H9 (cell line): ENCODE measurements around the gene GTF2F2. TPM values are rescaled to one million over a fixed set of nuclear protein-coding genes. Genes with fewer than 3 reads are reported as not detected.

Experiments
- DNase-seq: peaks from one replicate; pipeline ENCODE4 v3.0.0-alpha.2; 2017
- H2AFZ ChIP-seq: one replicate; pipeline ENCODE4 v1.6.1; 2013; ENCODE audit warnings: mild to moderate bottlenecking, low read length, control low read depth, moderate library complexity
- H2AK5ac ChIP-seq: 2 replicates; pipeline ENCODE4 v1.6.1; 2013; ENCODE audit warnings: low read length, control low read depth, mixed read lengths; ENCODE audit not compliant: insufficient read length
- H2BK120ac ChIP-seq: one replicate; pipeline ENCODE4 v1.6.1; 2013; ENCODE audit warnings: low read depth, mild to moderate bottlenecking, low read length, control low read depth, inconsistent platforms; ENCODE audit not compliant: poor library complexity, severe bottlenecking
- H2BK12ac ChIP-seq: 2 replicates; pipeline ENCODE4 v1.6.1; 2013; ENCODE audit warnings: low read length, control low read depth, mixed read lengths, low read depth; ENCODE audit not compliant: insufficient read length
- H2BK15ac ChIP-seq: 2 replicates; pipeline ENCODE4 v1.6.1; 2013; ENCODE audit warnings: low read depth, low read length, control low read depth
- H2BK20ac ChIP-seq: one replicate; pipeline ENCODE4 v1.6.1; 2013; ENCODE audit warnings: low read depth, mild to moderate bottlenecking, low read length, control low read depth, inconsistent platforms; ENCODE audit not compliant: poor library complexity, severe bottlenecking
- H2BK5ac ChIP-seq: 2 replicates; pipeline ENCODE4 v1.6.1; 2013; ENCODE audit warnings: low read length, control low read depth, mixed read lengths; ENCODE audit not compliant: insufficient read length
- H3K14ac ChIP-seq: 2 replicates; pipeline ENCODE4 v1.6.1; 2013; ENCODE audit warnings: low read length, control low read depth; ENCODE audit not compliant: insufficient read depth
- H3K18ac ChIP-seq: 2 replicates; pipeline ENCODE4 v1.6.1; 2013; ENCODE audit warnings: low read depth, mild to moderate bottlenecking, mixed read lengths, low read length, control low read depth; ENCODE audit not compliant: insufficient read length
- H3K23ac ChIP-seq: 2 replicates; pipeline ENCODE4 v1.6.1; 2013; ENCODE audit warnings: low read length, control low read depth, mixed read lengths, low read depth; ENCODE audit not compliant: insufficient read length
- H3K23me2 ChIP-seq: 2 replicates; pipeline ENCODE4 v1.6.1; 2013; ENCODE audit warnings: low read depth, mild to moderate bottlenecking, mixed read lengths, low read length, control low read depth; ENCODE audit not compliant: insufficient read length, poor library complexity, severe bottlenecking
- H3K27ac ChIP-seq: 2 replicates; pipeline ENCODE4 v1.5.1; 2013; ENCODE audit warnings: low read length, control low read depth, mixed read lengths, low read depth; ENCODE audit not compliant: insufficient read length
- H3K27me3 ChIP-seq: 2 replicates; pipeline ENCODE4 v1.6.1; 2013; ENCODE audit warnings: low read length, control low read depth, inconsistent platforms; ENCODE audit not compliant: insufficient read depth
- H3K4ac ChIP-seq: 2 replicates; pipeline ENCODE4 v1.6.1; 2013; ENCODE audit warnings: low read depth, mild to moderate bottlenecking, control low read depth, inconsistent platforms, low read length, moderate library complexity
- H3K4me1 ChIP-seq: 2 replicates; pipeline ENCODE4 v1.6.1; 2013; ENCODE audit warnings: low read length, control low read depth, inconsistent platforms; ENCODE audit not compliant: insufficient read depth
- H3K4me2 ChIP-seq: 2 replicates; pipeline ENCODE4 v1.6.1; 2013; ENCODE audit warnings: low read length, control low read depth, mixed read lengths; ENCODE audit not compliant: insufficient read length, insufficient read depth
- H3K56ac ChIP-seq: 2 replicates; pipeline ENCODE4 v1.6.1; 2013; ENCODE audit warnings: low read depth, mild to moderate bottlenecking, mixed read lengths, low read length, control low read depth; ENCODE audit not compliant: insufficient read length
- H3K79me1 ChIP-seq: 2 replicates; pipeline ENCODE4 v1.6.1; 2013; ENCODE audit warnings: low read depth, mild to moderate bottlenecking, moderate library complexity, low read length, control low read depth, inconsistent platforms; ENCODE audit not compliant: insufficient read depth, poor library complexity, severe bottlenecking
- H3K79me2 ChIP-seq: 2 replicates; pipeline ENCODE4 v1.6.1; 2013; ENCODE audit warnings: low read length, control low read depth, inconsistent platforms; ENCODE audit not compliant: insufficient read depth
- H3K9ac ChIP-seq: 2 replicates; pipeline ENCODE4 v1.6.1; 2013; ENCODE audit warnings: low read length, control low read depth, mixed read lengths; ENCODE audit not compliant: insufficient read length; ENCODE audit errors: extremely low read depth
- H3K9me3 ChIP-seq: one replicate; pipeline ENCODE4 v1.6.1; 2013; ENCODE audit warnings: low read depth, low read length, inconsistent platforms; ENCODE audit not compliant: control insufficient read depth
- H3T11ph ChIP-seq: one replicate; pipeline ENCODE4 v1.6.1; 2013; ENCODE audit warnings: mild to moderate bottlenecking, low read length, control low read depth, inconsistent platforms
- H4K20me1 ChIP-seq: one replicate; pipeline ENCODE4 v1.6.1; 2013; ENCODE audit not compliant: control insufficient read depth, insufficient read length, insufficient read depth
- H4K5ac ChIP-seq: 2 replicates; pipeline ENCODE4 v1.6.1; 2013; ENCODE audit warnings: low read depth, mild to moderate bottlenecking, mixed read lengths, low read length, control low read depth; ENCODE audit not compliant: insufficient read length
- H4K8ac ChIP-seq: replicated peaks from 2 replicates; pipeline ENCODE4 v1.6.1; 2013; ENCODE audit warnings: low read length, control low read depth, mixed read lengths, low read depth; ENCODE audit not compliant: insufficient read length
- H4K91ac ChIP-seq: 2 replicates; pipeline ENCODE4 v1.6.1; 2013; ENCODE audit warnings: low read depth, mild to moderate bottlenecking, moderate library complexity, mixed read lengths, low read length, control low read depth; ENCODE audit not compliant: insufficient read length
- H3K27ac Mint-ChIP-seq, 3 experiments: 2 replicates in 2 of 3; 3 replicates in 1 of 3; pipeline ENCODE4 v1.8.0; 2020 to 2021; ENCODE audit warnings: mixed read lengths in 3 of 3, mild to moderate bottlenecking in 1 of 3, moderate library complexity in 1 of 3
- H3K27me3 Mint-ChIP-seq: 2 replicates; pipeline ENCODE4 v1.8.0; 2021; ENCODE audit warnings: low read depth, mild to moderate bottlenecking, moderate library complexity, mixed read lengths
- H3K36me3 Mint-ChIP-seq, 3 experiments: 2 replicates in 2 of 3; 3 replicates in 1 of 3; pipeline ENCODE4 v1.8.0; 2020 to 2021; ENCODE audit warnings: low read depth in 3 of 3, mixed read lengths in 3 of 3; ENCODE audit not compliant: insufficient read depth in 1 of 3
- H3K4me1 Mint-ChIP-seq, 2 experiments: 2 replicates each; pipeline ENCODE4 v1.8.0; 2020; ENCODE audit warnings: mixed read lengths in 2 of 2
- H3K4me3 Mint-ChIP-seq, 2 experiments: 2 replicates in 1 of 2; 3 replicates in 1 of 2; pipeline ENCODE4 v1.8.0; 2020 to 2021; ENCODE audit warnings: mild to moderate bottlenecking in 2 of 2, mixed read lengths in 2 of 2, moderate library complexity in 1 of 2
- H3K9me3 Mint-ChIP-seq, 2 experiments: 2 replicates in 1 of 2; 3 replicates in 1 of 2; pipeline ENCODE4 v1.8.0; 2020; ENCODE audit warnings: mild to moderate bottlenecking in 2 of 2, mixed read lengths in 2 of 2, moderate library complexity in 1 of 2
- WGBS: extraction: QIAGEN DNeasy Blood & Tissue Kit; methylation state at CpG from one replicate; pipeline ENCODE4 v1.1.7; 2013; ENCODE audit warnings: missing lambda C conversion rate, low lambda C conversion rate, mixed read lengths; ENCODE audit not compliant: insufficient read length; ENCODE audit errors: extremely low coverage; 5-methylcytosine and 5-hydroxymethylcytosine counted together
- total RNA-seq: library from RNA; stranded (reverse); gene quantifications from 2 replicates; pipeline ENCODE4 v1.2.1, GENCODE V29; 2021
- TF ChIP-seq, protein P1 (sequence below): fragments of 200-600 bp; sonication (generic); conservative IDR thresholded peaks from 3 replicates; pipeline ENCODE4 v1.8.0; 2021; ENCODE audit warnings: antibody characterized with exemption, mild to moderate bottlenecking

GTF2F2 gene
- total RNA-seq, 1 experiment from 2014 or later, result 29.6 TPM

DNA sequence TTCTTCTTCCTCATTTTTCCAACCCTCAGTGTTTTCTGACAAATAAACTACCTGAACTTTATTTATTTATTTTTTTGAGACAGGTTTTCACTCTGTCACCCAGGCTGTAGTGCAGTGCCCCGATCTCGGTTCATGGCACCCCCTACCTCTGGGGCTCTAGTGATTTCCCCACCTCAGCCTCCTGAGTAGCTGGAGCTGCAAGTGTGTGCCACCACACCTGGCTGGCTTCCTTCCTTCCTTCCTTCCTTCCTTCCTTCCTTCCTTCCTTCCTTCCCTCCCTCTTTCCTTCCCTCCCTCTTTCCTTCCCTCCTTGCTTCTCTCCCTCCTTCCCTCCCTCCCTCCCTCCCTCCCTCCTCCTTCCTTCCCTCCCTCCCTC is 48.2 kb downstream of the GTF2F2 start:
- H3K27ac Mint-ChIP-seq, result no peak overlapping the region
- Histone ChIP-seq H3K14ac (no peak overlapping the region), H3K9me3 (no peaks in the 10 kb centered on the region), H3K23ac (no peak overlapping the region), H3K4me1 (no peaks in the 10 kb centered on the region), H2BK20ac (no peak overlapping the region), H2AFZ (no peak overlapping the region), H4K8ac (no peak overlapping the region), H2BK5ac (no peak overlapping the region), H3K4ac (no peak overlapping the region), H4K91ac (no peak overlapping the region), H3K56ac (no peak overlapping the region), H2BK120ac (no peak overlapping the region), H4K20me1 (no peaks in the 10 kb centered on the region), H3K23me2 (no peaks in the 10 kb centered on the region), H3K4me2 (no peak overlapping the region), H3K79me1 (peaks cover 3% of the 10 kb centered on the region), H3K18ac (no peak overlapping the region), H3K27me3 (no peaks in the 10 kb centered on the region), H4K5ac (no peak overlapping the region), H2BK12ac (no peak overlapping the region), H3K9ac (no peak overlapping the region), H3T11ph (no peak overlapping the region), H2AK5ac (no peak overlapping the region), H3K79me2 (no peaks in the 10 kb centered on the region; the same call in 1 of the 2 replicates), H3K27ac (no peak overlapping the region), H2BK15ac (no peak overlapping the region)
- TF ChIP-seq, protein P1, sequence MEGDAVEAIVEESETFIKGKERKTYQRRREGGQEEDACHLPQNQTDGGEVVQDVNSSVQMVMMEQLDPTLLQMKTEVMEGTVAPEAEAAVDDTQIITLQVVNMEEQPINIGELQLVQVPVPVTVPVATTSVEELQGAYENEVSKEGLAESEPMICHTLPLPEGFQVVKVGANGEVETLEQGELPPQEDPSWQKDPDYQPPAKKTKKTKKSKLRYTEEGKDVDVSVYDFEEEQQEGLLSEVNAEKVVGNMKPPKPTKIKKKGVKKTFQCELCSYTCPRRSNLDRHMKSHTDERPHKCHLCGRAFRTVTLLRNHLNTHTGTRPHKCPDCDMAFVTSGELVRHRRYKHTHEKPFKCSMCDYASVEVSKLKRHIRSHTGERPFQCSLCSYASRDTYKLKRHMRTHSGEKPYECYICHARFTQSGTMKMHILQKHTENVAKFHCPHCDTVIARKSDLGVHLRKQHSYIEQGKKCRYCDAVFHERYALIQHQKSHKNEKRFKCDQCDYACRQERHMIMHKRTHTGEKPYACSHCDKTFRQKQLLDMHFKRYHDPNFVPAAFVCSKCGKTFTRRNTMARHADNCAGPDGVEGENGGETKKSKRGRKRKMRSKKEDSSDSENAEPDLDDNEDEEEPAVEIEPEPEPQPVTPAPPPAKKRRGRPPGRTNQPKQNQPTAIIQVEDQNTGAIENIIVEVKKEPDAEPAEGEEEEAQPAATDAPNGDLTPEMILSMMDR, result no peak
- peaks cover 5 to 18% (median 15%) of the 10 kb centered on the region in 3 experiments; a peak in 6 of 7 replicates for H3K36me3 Mint-ChIP-seq
- WGBS, result no CpG with 5 or more reads among the region's 2 CpGs
- no peaks in the 10 kb centered on the region for H3K9me3 Mint-ChIP-seq
- no peaks in the 10 kb centered on the region for H3K27me3 Mint-ChIP-seq
- H3K4me3 Mint-ChIP-seq, result no peak overlapping the region
- no peak for DNase-seq
- H3K4me1 Mint-ChIP-seq, result peaks cover 4 to 5% of the 10 kb centered on the region in 2 experiments
